H1 (cell line): Measurements from ENCODE around the gene OR2F1. TPM values are rescaled to one million over a fixed set of nuclear protein-coding genes. Genes with fewer than 3 reads are reported as not detected.

Source experiments
- PHF8 ChIP-seq: fragments of 200-600 bp; sonication (generic); conservative IDR thresholded peaks from 2 replicates; pipeline ENCODE4 v1.7.1; 2012; ENCODE audit warnings: low read depth, mild to moderate bottlenecking, inconsistent platforms, low read length, moderate library complexity
- RBBP5 ChIP-seq: IDR thresholded peaks from 2 replicates; pipeline ENCODE4 v1.7.1; 2012; ENCODE audit warnings: low read depth, mild to moderate bottlenecking, inconsistent platforms, low read length, moderate library complexity, borderline replicate concordance
- SAP30 ChIP-seq: fragments of 300-600 bp; sonication (generic); IDR thresholded peaks from 2 replicates; pipeline ENCODE4 v1.7.1; 2012; ENCODE audit warnings: low read length, moderate library complexity, mild to moderate bottlenecking, inconsistent platforms; ENCODE audit not compliant: insufficient read depth, insufficient replicate concordance
- ZNF274 ChIP-seq: IDR thresholded peaks from 2 replicates; pipeline ENCODE4 v1.7.0; 2012; ENCODE audit warnings: low read length, borderline replicate concordance; ENCODE audit errors: extremely low read depth
- polyA plus RNA-seq, 7 experiments: library from polyadenylated mRNA; depleted of rRNA in 3 of 7; stranded (reverse) in 5 of 7; unstranded in 2 of 7; fragments of >200 nt in 5 of 7; fragments of 200-250 nt in 2 of 7; gene quantifications; 1 replicate in 5 of 7; 2 replicates in 1 of 7; 4 replicates in 1 of 7; pipeline versions ENCODE4 v1.2.1 to v1.2.3, GENCODE V29; 2011 to 2013; ENCODE audit warnings: missing spikeins in 2 of 7, mixed read lengths in 2 of 7
- total RNA-seq: library from RNA; stranded (reverse); fragmentation: NEBNext Ultra II Directional; extraction: Animal tissue kit (Norgen Biotek cat#: 25700); gene quantifications from 2 replicates; pipeline ENCODE4 v1.2.1, GENCODE V29; 2021

Gene OR2F1
- total and polyA plus RNA-seq, 2 of the 8 experiments (the other 6 are each of a cell fraction or from before 2014, with no cell fraction given), result 0.19 TPM; not detected in 1

GRCh38 chr7:143979359-143979758 lies 24.7 kb downstream of the OR2F1 start (continued):
- no peak for TF ChIP-seq SAP30
- TF ChIP-seq ZNF274, result no peak
- TF ChIP-seq PHF8, result no peak
- no peak for TF ChIP-seq RBBP5
- TF ChIP-seq, all 59 proteins: peak for 0
